Natural killer cell (primary cell): Measurements from ENCODE around the gene CPNE8. TPM values are rescaled to one million over a fixed set of nuclear protein-coding genes. Genes with fewer than 3 reads are reported as not detected.

ENCODE experiments used
- ATAC-seq, 3 donors: fragments of 150-1000 bp in 2 of 3; fragments of 200-7000 bp in 1 of 3; cut with Tn5 transposase; 1 replicate in 1 of 3; 2 replicates in 2 of 3; pipeline ENCODE4 v1.10.0; 2021; ENCODE audit warnings: mild to moderate bottlenecking in 2 of 3, moderate library complexity in 2 of 3
- DNase-seq, 2 donors: peaks; one replicate each; pipeline versions ENCODE4 v3.0.0 to v3.0.0-alpha.2; 2013 to 2021; ENCODE audit warnings: mixed read lengths in 1 of 2
- H3K27ac ChIP-seq: one replicate; pipeline ENCODE4 v1.5.1; 2013; ENCODE audit warnings: mild to moderate bottlenecking, low read length
- H3K27me3 ChIP-seq: one replicate; pipeline ENCODE4 v1.6.1; 2013; ENCODE audit warnings: low read length; ENCODE audit not compliant: control insufficient read depth, insufficient read depth
- H3K36me3 ChIP-seq: one replicate; pipeline ENCODE4 v1.6.1; 2013; ENCODE audit warnings: low read length; ENCODE audit not compliant: control insufficient read depth, insufficient read depth
- H3K4me1 ChIP-seq: one replicate; pipeline ENCODE4 v1.6.1; 2013; ENCODE audit warnings: low read length; ENCODE audit not compliant: control insufficient read depth, insufficient read depth
- H3K4me3 ChIP-seq: one replicate; pipeline ENCODE4 v1.5.1; 2013; ENCODE audit warnings: low read length
- H3K9me3 ChIP-seq: one replicate; pipeline ENCODE4 v1.6.1; 2013; ENCODE audit warnings: low read length; ENCODE audit not compliant: control insufficient read depth, insufficient read depth
- H3K27ac Mint-ChIP-seq, 2 donors: one replicate each; pipeline ENCODE4 v1.8.0; 2022; ENCODE audit warnings: mild to moderate bottlenecking in 2 of 2, mixed read lengths in 2 of 2, moderate library complexity in 1 of 2
- H3K27me3 Mint-ChIP-seq, 2 donors: one replicate each; pipeline ENCODE4 v1.8.0; 2022; ENCODE audit warnings: low read depth in 2 of 2, mixed read lengths in 2 of 2
- H3K36me3 Mint-ChIP-seq: one replicate; pipeline ENCODE4 v1.8.0; 2022; ENCODE audit warnings: mixed read lengths
- H3K4me1 Mint-ChIP-seq, 2 donors: one replicate each; pipeline ENCODE4 v1.8.0; 2022; ENCODE audit warnings: mixed read lengths in 2 of 2
- H3K4me3 Mint-ChIP-seq: one replicate; pipeline ENCODE4 v1.8.0; 2022; ENCODE audit warnings: mild to moderate bottlenecking, moderate library complexity, mixed read lengths
- H3K9me3 Mint-ChIP-seq, 2 donors: one replicate each; pipeline ENCODE4 v1.8.0; 2022; ENCODE audit warnings: mixed read lengths in 2 of 2
- WGBS: methylation state at CpG from one replicate; pipeline ENCODE4 v1.1.7; 2013; ENCODE audit warnings: missing lambda C conversion rate; ENCODE audit not compliant: insufficient coverage; 5-methylcytosine and 5-hydroxymethylcytosine counted together
- intact Hi-C: fragments of 100-400 bp; cut with micrococcal nuclease; formaldehyde crosslinking; loops from one replicate; pipeline ENCODE4 v1.14.2; 2022
- total RNA-seq, 4 donors: library from RNA; stranded (reverse); fragments of 120-200 nt in 1 of 4; gene quantifications; one replicate each; pipeline versions ENCODE4 v1.2.3 to v1.2.4, GENCODE V29; 2013 to 2022
- TF ChIP-seq, protein P1 (sequence below): fragments of 200-600 bp; IDR thresholded peaks from one replicate; pipeline ENCODE4 v1.8.0; 2022; ENCODE audit warnings: antibody characterized with exemption

CPNE8 gene
- total RNA-seq, 3 donors from 2014 or later (not counting 1 experiment from before 2014, with no cell fraction given) = 6.1 to 8.1 (median 7.9) TPM

DNA sequence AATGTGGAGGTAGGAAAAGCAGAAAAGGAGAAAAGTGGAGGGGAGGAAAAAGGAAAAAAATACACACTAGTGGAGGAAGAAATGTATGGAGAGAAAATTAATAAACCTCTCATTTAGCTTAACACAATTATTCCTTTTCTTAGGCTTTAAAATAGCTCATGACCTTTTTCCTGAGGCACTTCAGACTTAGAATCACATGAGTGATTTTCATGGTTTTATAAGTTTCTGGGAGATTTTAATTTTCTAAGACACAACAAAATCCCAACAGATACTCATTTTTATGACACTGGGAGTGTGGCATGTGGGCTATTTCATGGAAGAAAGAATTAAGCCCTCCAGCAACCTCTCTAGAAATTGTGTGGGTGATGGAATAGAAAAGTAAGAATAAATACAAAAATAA lies 214.7 kb downstream of the CPNE8 start:
- no peak for ATAC-seq
- H3K27me3 Mint-ChIP-seq = no peaks in the 10 kb centered on the region

DNA sequence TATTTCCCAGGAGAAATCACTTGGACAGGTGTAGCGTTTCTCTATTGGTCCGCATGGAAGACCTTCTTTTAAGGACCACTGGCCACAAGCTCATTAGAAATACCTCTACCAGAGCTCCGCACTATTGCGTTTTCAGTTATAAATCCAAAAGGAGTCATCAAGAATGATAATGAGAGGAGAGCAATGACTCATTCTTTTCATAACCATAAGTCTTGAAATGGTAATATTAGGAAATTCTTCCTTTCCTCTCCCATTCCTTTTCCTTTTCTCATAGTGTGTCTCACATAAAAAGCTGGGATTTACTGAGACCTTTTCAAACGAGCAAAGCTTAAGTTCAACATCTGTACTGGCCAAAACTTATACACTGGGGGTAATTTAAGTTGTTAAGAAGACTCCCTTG lies 215.7 kb downstream of the CPNE8 start:
- Mint-ChIP-seq H3K4me3 (no peak overlapping the region), H3K36me3 (no peaks in the 10 kb centered on the region), H3K27ac (no peak overlapping the region), H3K27me3 (no peaks in the 10 kb centered on the region), H3K4me1 (no peaks in the 10 kb centered on the region), H3K9me3 (peaks cover 0 to 2% of the 10 kb centered on the region in 2 donors)
- intact Hi-C loops = no loop called here
- Histone ChIP-seq H3K27me3 (no peaks in the 10 kb centered on the region), H3K36me3 (peaks cover 2% of the 10 kb centered on the region), H3K4me1 (no peaks in the 10 kb centered on the region), H3K9me3 (no peaks in the 10 kb centered on the region), H3K4me3 (no peak overlapping the region), H3K27ac (no peak overlapping the region)
- ATAC-seq = no peak
- TF ChIP-seq, protein P1, sequence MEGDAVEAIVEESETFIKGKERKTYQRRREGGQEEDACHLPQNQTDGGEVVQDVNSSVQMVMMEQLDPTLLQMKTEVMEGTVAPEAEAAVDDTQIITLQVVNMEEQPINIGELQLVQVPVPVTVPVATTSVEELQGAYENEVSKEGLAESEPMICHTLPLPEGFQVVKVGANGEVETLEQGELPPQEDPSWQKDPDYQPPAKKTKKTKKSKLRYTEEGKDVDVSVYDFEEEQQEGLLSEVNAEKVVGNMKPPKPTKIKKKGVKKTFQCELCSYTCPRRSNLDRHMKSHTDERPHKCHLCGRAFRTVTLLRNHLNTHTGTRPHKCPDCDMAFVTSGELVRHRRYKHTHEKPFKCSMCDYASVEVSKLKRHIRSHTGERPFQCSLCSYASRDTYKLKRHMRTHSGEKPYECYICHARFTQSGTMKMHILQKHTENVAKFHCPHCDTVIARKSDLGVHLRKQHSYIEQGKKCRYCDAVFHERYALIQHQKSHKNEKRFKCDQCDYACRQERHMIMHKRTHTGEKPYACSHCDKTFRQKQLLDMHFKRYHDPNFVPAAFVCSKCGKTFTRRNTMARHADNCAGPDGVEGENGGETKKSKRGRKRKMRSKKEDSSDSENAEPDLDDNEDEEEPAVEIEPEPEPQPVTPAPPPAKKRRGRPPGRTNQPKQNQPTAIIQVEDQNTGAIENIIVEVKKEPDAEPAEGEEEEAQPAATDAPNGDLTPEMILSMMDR = no peak
- DNase-seq = no peak
- WGBS = 96% methylated on average over 2 of the region's 5 CpGs

More for the DNA sequence above, 214.7 kb downstream of the CPNE8 start:
- no peaks in the 10 kb centered on the region for H3K36me3 Mint-ChIP-seq
- intact Hi-C loops = no loop called here
- no peaks in the 10 kb centered on the region for H3K4me1 Mint-ChIP-seq
- Histone ChIP-seq H3K4me1 (no peaks in the 10 kb centered on the region), H3K27ac (no peak overlapping the region), H3K4me3 (no peak overlapping the region), H3K9me3 (no peaks in the 10 kb centered on the region), H3K36me3 (no peaks in the 10 kb centered on the region), H3K27me3 (no peaks in the 10 kb centered on the region)
- no peak for DNase-seq
- TF ChIP-seq, protein P1 = no peak
- peaks cover 0 to 2% of the 10 kb centered on the region in 2 donors for H3K9me3 Mint-ChIP-seq
- H3K4me3 Mint-ChIP-seq = no peak overlapping the region
- H3K27ac Mint-ChIP-seq = no peak overlapping the region

DNA sequence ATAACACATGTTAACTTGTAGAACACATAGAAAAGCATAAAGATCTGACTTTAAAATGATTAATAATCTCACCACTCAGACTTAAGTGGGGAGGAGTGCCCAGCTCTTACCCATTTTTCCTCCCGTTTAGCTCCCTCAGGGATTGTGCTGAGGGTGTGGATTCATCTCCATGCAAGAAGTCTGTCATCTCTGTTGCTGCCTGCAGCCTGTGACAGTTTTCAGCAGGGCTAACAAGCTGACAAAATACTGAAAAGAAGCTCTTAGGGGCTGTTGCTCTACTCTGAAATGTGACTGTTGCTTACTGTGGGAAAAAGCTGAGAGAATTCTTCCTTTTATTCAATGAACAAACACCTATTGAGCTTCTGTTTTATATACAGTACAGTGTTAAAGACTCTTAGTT lies 216.2 kb downstream of the CPNE8 start:
- peaks cover 0 to 2% of the 10 kb centered on the region in 2 donors for H3K9me3 Mint-ChIP-seq
- no peaks in the 10 kb centered on the region for H3K4me1 Mint-ChIP-seq
- Histone ChIP-seq H3K4me1 (no peaks in the 10 kb centered on the region), H3K27ac (no peak overlapping the region), H3K27me3 (no peaks in the 10 kb centered on the region), H3K9me3 (no peaks in the 10 kb centered on the region), H3K36me3 (peaks cover 2% of the 10 kb centered on the region), H3K4me3 (no peak overlapping the region)
- H3K27me3 Mint-ChIP-seq = no peaks in the 10 kb centered on the region
- WGBS = 91% methylated on average over 1 of the region's 1 CpG
- H3K36me3 Mint-ChIP-seq = no peaks in the 10 kb centered on the region
- TF ChIP-seq, protein P1 = no peak
- ATAC-seq (no peak), DNase-seq (no peak)
- H3K4me3 Mint-ChIP-seq = no peak overlapping the region
- no peak overlapping the region for H3K27ac Mint-ChIP-seq
- intact Hi-C loops = no loop called here

DNA sequence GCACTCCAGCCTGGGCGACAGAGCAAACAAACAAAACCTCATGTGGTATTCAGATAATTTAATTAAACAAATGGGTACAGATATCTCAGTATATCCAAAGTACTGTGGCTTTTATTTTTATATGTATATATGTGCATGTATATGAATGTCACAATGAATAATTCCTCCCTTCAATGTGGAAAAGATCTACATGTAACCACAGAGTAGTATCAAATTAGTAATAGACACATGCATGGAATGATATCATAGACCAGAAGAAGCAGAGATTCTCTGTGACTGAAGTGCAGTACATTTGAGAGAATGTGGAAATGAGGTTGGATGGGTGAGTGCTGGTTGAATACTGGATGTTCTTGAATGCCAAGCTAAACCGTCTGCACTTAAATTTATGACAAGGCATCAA lies 222.9 kb downstream of the CPNE8 start:
- Mint-ChIP-seq H3K27me3 (no peaks in the 10 kb centered on the region), H3K4me3 (no peak overlapping the region), H3K4me1 (no peaks in the 10 kb centered on the region), H3K27ac (no peak overlapping the region), H3K36me3 (no peaks in the 10 kb centered on the region), H3K9me3 (peaks cover 0 to 4% of the 10 kb centered on the region in 2 donors)
- H3K9me3 ChIP-seq = no peaks in the 10 kb centered on the region
- intact Hi-C loops = no loop called here
- no peaks in the 10 kb centered on the region for H3K27me3 ChIP-seq
- peaks cover 2% of the 10 kb centered on the region for H3K36me3 ChIP-seq
- ATAC-seq (no peak), DNase-seq (no peak)
- H3K27ac ChIP-seq = no peak overlapping the region
- TF ChIP-seq, protein P1 = no peak
- H3K4me1 ChIP-seq = no peaks in the 10 kb centered on the region
- WGBS = 98% methylated on average over 2 of the region's 2 CpGs
- no peak overlapping the region for H3K4me3 ChIP-seq
